OCI-LY3 (cell line): Measurements from ENCODE around the gene CCSER2.

ENCODE experiments used
- CTCF ChIP-seq: fragments of 200-600, 300-600 bp; sonication (generic); IDR thresholded peaks from 2 replicates; pipeline ENCODE4 v1.5.1; 2014; ENCODE audit warnings: antibody characterized with exemption, low read length, low read depth
- EZH2phosphoT487 ChIP-seq: fragments of 200-600 bp; shearing (Covaris generic); IDR thresholded peaks from 2 replicates; pipeline ENCODE4 v1.6.1; 2018; ENCODE audit warnings: antibody characterized with exemption, mixed run types, low read depth

- TF ChIP-seq CTCF (no peak), EZH2phosphoT487 (no peak)
Observed at GRCh38 chr10:84497978-84498377, 169.6 kb downstream of the CCSER2 start.
